ENCODE data around the gene FILIP1L. TPM values are rescaled to one million over a fixed set of nuclear protein-coding genes. Genes with fewer than 3 reads are reported as not detected.
A peak's percentile ranks its signal among the peaks of the same experiment; 100 is the strongest.

Gene FILIP1L
- total RNA-seq, 1 experiment from 2014 or later = 0.17 TPM

DNA sequence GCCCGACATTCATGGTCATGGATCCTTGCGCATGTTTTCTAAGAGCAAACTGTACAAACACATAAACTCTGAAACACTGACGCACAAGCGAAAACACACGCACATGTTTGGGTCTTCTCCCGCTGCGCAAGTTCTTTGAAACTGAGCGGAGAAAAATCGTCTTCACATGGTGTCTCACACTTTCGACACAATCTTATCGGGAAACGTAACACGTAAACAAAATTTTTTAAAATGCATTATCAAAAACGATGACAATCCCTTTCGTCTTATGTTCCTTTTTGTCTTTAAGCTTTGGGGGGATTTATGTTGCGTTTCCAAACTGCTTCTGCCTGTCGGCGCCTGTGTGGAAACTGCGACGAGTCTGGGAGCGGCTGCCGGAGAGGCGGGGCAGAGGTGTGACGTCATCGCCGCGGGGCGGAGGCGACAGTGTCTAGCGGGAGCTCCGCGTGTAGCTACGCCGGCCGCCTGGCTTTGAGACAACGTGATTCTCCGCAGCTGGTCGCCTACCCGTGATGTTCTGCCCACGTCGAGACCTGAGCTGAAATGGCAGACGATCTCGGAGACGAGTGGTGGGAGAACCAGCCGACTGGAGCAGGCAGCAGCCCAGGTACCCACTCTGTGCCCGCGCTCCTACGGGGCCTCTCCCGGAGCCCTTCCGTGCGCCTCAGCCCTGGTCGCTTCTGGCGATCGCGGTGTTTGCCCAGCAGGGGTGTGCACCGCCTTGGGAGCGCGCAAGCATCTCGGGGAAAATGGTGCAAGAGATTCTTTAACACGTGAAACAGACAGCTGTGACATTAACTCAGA lies 296.7 kb downstream of the FILIP1L start, which contains the start of gene CMSS1:
Gene CMSS1 (plus strand): TSS at position 426 of the 804 bp plus-strand sequence.
- peaks cover 5 to 17% of the 10 kb centered on the region in 2 experiments; a peak in 2 of 4 replicates for H3K4me1 ChIP-seq (ENCODE audit: control insufficient read depth in 1 of 2, insufficient read depth in 2 of 2, low read length in 2 of 2)
- peak within 1 kb of the TSS; percentile 65 to 74 for H3K4me3 ChIP-seq (replicated peaks in 1 of 2; ENCODE audit: low read depth in 1 of 2, low read length in 2 of 2)
- H3K36me3 ChIP-seq (ENCODE audit: control insufficient read depth in 1 of 2, insufficient read depth in 2 of 2, low read length in 2 of 2) = no peaks in the 10 kb centered on the region
- H3K9me3 ChIP-seq (ENCODE audit: control insufficient read depth in 1 of 2, insufficient read depth in 1 of 2, low read depth in 1 of 2, low read length in 2 of 2) = no peaks in the 10 kb centered on the region
- H3K9ac ChIP-seq (ENCODE audit: low read length) = peak within 1 kb of the TSS; percentile 70
- H2AFZ ChIP-seq (ENCODE audit: low read depth, low read length, poor library complexity, severe bottlenecking) = peak within 1 kb of the TSS; percentile 27
- intact Hi-C loops (cut with micrococcal nuclease) = no loop called here
- TSS peak; percentile 63 for BruUV-seq (replicated peaks)
- POLR2A ChIA-PET = interaction anchor here (1.0 kb wide), 1 partner anchor 8 kb away, joined by 3 read pairs; no protein-coding TSS in a partner anchor
- CTCF ChIA-PET = interaction anchor here (1.2 to 1.3 kb wide), 2 partner anchors 9 to 14 kb away, joined by 4 to 5 read pairs; no protein-coding TSS in a partner anchor
- peaks cover 35% of the 10 kb centered on the region for H3K79me2 ChIP-seq (ENCODE audit: insufficient read depth, low read length)
- H3K4me2 ChIP-seq (ENCODE audit: low read length) = peak within 1 kb of the TSS; percentile 90
- H3K9me2 ChIP-seq (ENCODE audit: insufficient read depth) = no peaks in the 10 kb centered on the region
- peak; percentile 95 for ATAC-seq
- H3K27me3 ChIP-seq (ENCODE audit: insufficient read depth, low read length) = no peaks in the 10 kb centered on the region
- RAD21 ChIA-PET (ENCODE audit: low non-redundant PET in 1 of 2, low total read pairs in 2 of 2, uncharacterized antibody in 2 of 2, unreplicated experiment in 2 of 2) = interaction anchor here in 1 of 2 experiments (0.6 kb wide), 1 partner anchor 445 kb away, joined by 4 read pairs; no protein-coding TSS in a partner anchor
- DNase-seq (ENCODE audit: low read depth, low spot score) = peak; percentile 83
- H3K27ac ChIP-seq (ENCODE audit: low read depth, low read length) = peak within 1 kb of the TSS; percentile 44
- no peaks in the 10 kb centered on the region for H4K20me1 ChIP-seq (ENCODE audit: insufficient read depth)
- TF ChIP-seq EZH2phosphoT487 (IDR thresholded peaks at IDR 0.05; ENCODE audit: borderline replicate concordance) (no peak), ATF3 (IDR thresholded peaks at IDR 0.05) (0 out of 2 replicates have a peak, but pooled peaks have one; percentile 5), TCF7L2 (IDR thresholded peaks at IDR 0.05; ENCODE audit: borderline replicate concordance, extremely low read depth, insufficient read depth, insufficient read length) (peak; percentile 68), YY1 (IDR thresholded peaks at IDR 0.05; ENCODE audit: extremely low read depth, insufficient replicate concordance, low read depth, low read length) (peak; percentile 44), MAX (IDR thresholded peaks at IDR 0.05) (peak; percentile 96), EZH2 (IDR thresholded peaks at IDR 0.05) (no peak), CEBPB (IDR thresholded peaks at IDR 0.05; ENCODE audit: low read depth) (peak; percentile 43; the same call in 1 of the 2 replicates), ELF1 (IDR thresholded peaks at IDR 0.05; ENCODE audit: borderline replicate concordance, low read depth) (peak; percentile 22; the same call in 1 of the 2 replicates), CBX3 (IDR thresholded peaks at IDR 0.05; ENCODE audit: low read depth) (peak; percentile 88), POLR2A (IDR thresholded peaks at IDR 0.05; ENCODE audit: borderline replicate concordance, extremely low read depth, insufficient read depth, insufficient read length) (peak; percentile 51), EGR1 (IDR thresholded peaks at IDR 0.05; ENCODE audit: low read depth) (peak; percentile 27; the same call in 1 of the 2 replicates), POLR2AphosphoS5 (IDR thresholded peaks at IDR 0.05; ENCODE audit: low read depth, low read length) (peak; percentile 90), SRF (IDR thresholded peaks at IDR 0.05; ENCODE audit: low read depth) (no peak; the same call in 1 of the 2 replicates), REST (IDR thresholded peaks at IDR 0.05; ENCODE audit: low read depth) (no peak), SIN3A (IDR thresholded peaks at IDR 0.05; ENCODE audit: low read depth) (peak; percentile 96), ZFX (IDR thresholded peaks at IDR 0.05) (peak; percentile 38; the same call in 1 of the 2 replicates)
- TF ChIP-seq, protein P1, sequence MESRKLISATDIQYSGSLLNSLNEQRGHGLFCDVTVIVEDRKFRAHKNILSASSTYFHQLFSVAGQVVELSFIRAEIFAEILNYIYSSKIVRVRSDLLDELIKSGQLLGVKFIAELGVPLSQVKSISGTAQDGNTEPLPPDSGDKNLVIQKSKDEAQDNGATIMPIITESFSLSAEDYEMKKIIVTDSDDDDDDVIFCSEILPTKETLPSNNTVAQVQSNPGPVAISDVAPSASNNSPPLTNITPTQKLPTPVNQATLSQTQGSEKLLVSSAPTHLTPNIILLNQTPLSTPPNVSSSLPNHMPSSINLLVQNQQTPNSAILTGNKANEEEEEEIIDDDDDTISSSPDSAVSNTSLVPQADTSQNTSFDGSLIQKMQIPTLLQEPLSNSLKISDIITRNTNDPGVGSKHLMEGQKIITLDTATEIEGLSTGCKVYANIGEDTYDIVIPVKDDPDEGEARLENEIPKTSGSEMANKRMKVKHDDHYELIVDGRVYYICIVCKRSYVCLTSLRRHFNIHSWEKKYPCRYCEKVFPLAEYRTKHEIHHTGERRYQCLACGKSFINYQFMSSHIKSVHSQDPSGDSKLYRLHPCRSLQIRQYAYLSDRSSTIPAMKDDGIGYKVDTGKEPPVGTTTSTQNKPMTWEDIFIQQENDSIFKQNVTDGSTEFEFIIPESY (IDR thresholded peaks at IDR 0.05; ENCODE audit: extremely low read depth, insufficient replicate concordance, low read length) = no peak

Measured in HCT116 (cell line).